H9 (cell line): ENCODE results near the gene GRIP1. TPM values are rescaled to one million over a fixed set of nuclear protein-coding genes. Genes with fewer than 3 reads are reported as not detected.

ENCODE experiments used
- DNase-seq: peaks from one replicate; pipeline ENCODE4 v3.0.0-alpha.2; 2017
- H2AFZ ChIP-seq: one replicate; pipeline ENCODE4 v1.6.1; 2013; ENCODE audit warnings: mild to moderate bottlenecking, low read length, control low read depth, moderate library complexity
- H2AK5ac ChIP-seq: 2 replicates; pipeline ENCODE4 v1.6.1; 2013; ENCODE audit warnings: low read length, control low read depth, mixed read lengths; ENCODE audit not compliant: insufficient read length
- H2BK120ac ChIP-seq: one replicate; pipeline ENCODE4 v1.6.1; 2013; ENCODE audit warnings: low read depth, mild to moderate bottlenecking, low read length, control low read depth, inconsistent platforms; ENCODE audit not compliant: poor library complexity, severe bottlenecking
- H2BK12ac ChIP-seq: 2 replicates; pipeline ENCODE4 v1.6.1; 2013; ENCODE audit warnings: low read length, control low read depth, mixed read lengths, low read depth; ENCODE audit not compliant: insufficient read length
- H2BK15ac ChIP-seq: 2 replicates; pipeline ENCODE4 v1.6.1; 2013; ENCODE audit warnings: low read depth, low read length, control low read depth
- H2BK20ac ChIP-seq: one replicate; pipeline ENCODE4 v1.6.1; 2013; ENCODE audit warnings: low read depth, mild to moderate bottlenecking, low read length, control low read depth, inconsistent platforms; ENCODE audit not compliant: poor library complexity, severe bottlenecking
- H2BK5ac ChIP-seq: 2 replicates; pipeline ENCODE4 v1.6.1; 2013; ENCODE audit warnings: low read length, control low read depth, mixed read lengths; ENCODE audit not compliant: insufficient read length
- H3K14ac ChIP-seq: 2 replicates; pipeline ENCODE4 v1.6.1; 2013; ENCODE audit warnings: low read length, control low read depth; ENCODE audit not compliant: insufficient read depth
- H3K18ac ChIP-seq: 2 replicates; pipeline ENCODE4 v1.6.1; 2013; ENCODE audit warnings: low read depth, mild to moderate bottlenecking, mixed read lengths, low read length, control low read depth; ENCODE audit not compliant: insufficient read length
- H3K23ac ChIP-seq: 2 replicates; pipeline ENCODE4 v1.6.1; 2013; ENCODE audit warnings: low read length, control low read depth, mixed read lengths, low read depth; ENCODE audit not compliant: insufficient read length
- H3K23me2 ChIP-seq: 2 replicates; pipeline ENCODE4 v1.6.1; 2013; ENCODE audit warnings: low read depth, mild to moderate bottlenecking, mixed read lengths, low read length, control low read depth; ENCODE audit not compliant: insufficient read length, poor library complexity, severe bottlenecking
- H3K27ac ChIP-seq: 2 replicates; pipeline ENCODE4 v1.5.1; 2013; ENCODE audit warnings: low read length, control low read depth, mixed read lengths, low read depth; ENCODE audit not compliant: insufficient read length
- H3K27me3 ChIP-seq: 2 replicates; pipeline ENCODE4 v1.6.1; 2013; ENCODE audit warnings: low read length, control low read depth, inconsistent platforms; ENCODE audit not compliant: insufficient read depth
- H3K4ac ChIP-seq: 2 replicates; pipeline ENCODE4 v1.6.1; 2013; ENCODE audit warnings: low read depth, mild to moderate bottlenecking, control low read depth, inconsistent platforms, low read length, moderate library complexity
- H3K4me1 ChIP-seq: 2 replicates; pipeline ENCODE4 v1.6.1; 2013; ENCODE audit warnings: low read length, control low read depth, inconsistent platforms; ENCODE audit not compliant: insufficient read depth
- H3K4me2 ChIP-seq: 2 replicates; pipeline ENCODE4 v1.6.1; 2013; ENCODE audit warnings: low read length, control low read depth, mixed read lengths; ENCODE audit not compliant: insufficient read length, insufficient read depth
- H3K56ac ChIP-seq: 2 replicates; pipeline ENCODE4 v1.6.1; 2013; ENCODE audit warnings: low read depth, mild to moderate bottlenecking, mixed read lengths, low read length, control low read depth; ENCODE audit not compliant: insufficient read length
- H3K79me1 ChIP-seq: 2 replicates; pipeline ENCODE4 v1.6.1; 2013; ENCODE audit warnings: low read depth, mild to moderate bottlenecking, moderate library complexity, low read length, control low read depth, inconsistent platforms; ENCODE audit not compliant: insufficient read depth, poor library complexity, severe bottlenecking
- H3K79me2 ChIP-seq: 2 replicates; pipeline ENCODE4 v1.6.1; 2013; ENCODE audit warnings: low read length, control low read depth, inconsistent platforms; ENCODE audit not compliant: insufficient read depth
- H3K9ac ChIP-seq: 2 replicates; pipeline ENCODE4 v1.6.1; 2013; ENCODE audit warnings: low read length, control low read depth, mixed read lengths; ENCODE audit not compliant: insufficient read length; ENCODE audit errors: extremely low read depth
- H3K9me3 ChIP-seq: one replicate; pipeline ENCODE4 v1.6.1; 2013; ENCODE audit warnings: low read depth, low read length, inconsistent platforms; ENCODE audit not compliant: control insufficient read depth
- H3T11ph ChIP-seq: one replicate; pipeline ENCODE4 v1.6.1; 2013; ENCODE audit warnings: mild to moderate bottlenecking, low read length, control low read depth, inconsistent platforms
- H4K20me1 ChIP-seq: one replicate; pipeline ENCODE4 v1.6.1; 2013; ENCODE audit not compliant: control insufficient read depth, insufficient read length, insufficient read depth
- H4K5ac ChIP-seq: 2 replicates; pipeline ENCODE4 v1.6.1; 2013; ENCODE audit warnings: low read depth, mild to moderate bottlenecking, mixed read lengths, low read length, control low read depth; ENCODE audit not compliant: insufficient read length
- H4K8ac ChIP-seq: replicated peaks from 2 replicates; pipeline ENCODE4 v1.6.1; 2013; ENCODE audit warnings: low read length, control low read depth, mixed read lengths, low read depth; ENCODE audit not compliant: insufficient read length
- H4K91ac ChIP-seq: 2 replicates; pipeline ENCODE4 v1.6.1; 2013; ENCODE audit warnings: low read depth, mild to moderate bottlenecking, moderate library complexity, mixed read lengths, low read length, control low read depth; ENCODE audit not compliant: insufficient read length
- H3K27ac Mint-ChIP-seq, 3 experiments: 2 replicates in 2 of 3; 3 replicates in 1 of 3; pipeline ENCODE4 v1.8.0; 2020 to 2021; ENCODE audit warnings: mixed read lengths in 3 of 3, mild to moderate bottlenecking in 1 of 3, moderate library complexity in 1 of 3
- H3K27me3 Mint-ChIP-seq: 2 replicates; pipeline ENCODE4 v1.8.0; 2021; ENCODE audit warnings: low read depth, mild to moderate bottlenecking, moderate library complexity, mixed read lengths
- H3K36me3 Mint-ChIP-seq, 3 experiments: 2 replicates in 2 of 3; 3 replicates in 1 of 3; pipeline ENCODE4 v1.8.0; 2020 to 2021; ENCODE audit warnings: low read depth in 3 of 3, mixed read lengths in 3 of 3; ENCODE audit not compliant: insufficient read depth in 1 of 3
- H3K4me1 Mint-ChIP-seq, 2 experiments: 2 replicates each; pipeline ENCODE4 v1.8.0; 2020; ENCODE audit warnings: mixed read lengths in 2 of 2
- H3K4me3 Mint-ChIP-seq, 2 experiments: 2 replicates in 1 of 2; 3 replicates in 1 of 2; pipeline ENCODE4 v1.8.0; 2020 to 2021; ENCODE audit warnings: mild to moderate bottlenecking in 2 of 2, mixed read lengths in 2 of 2, moderate library complexity in 1 of 2
- H3K9me3 Mint-ChIP-seq, 2 experiments: 2 replicates in 1 of 2; 3 replicates in 1 of 2; pipeline ENCODE4 v1.8.0; 2020; ENCODE audit warnings: mild to moderate bottlenecking in 2 of 2, mixed read lengths in 2 of 2, moderate library complexity in 1 of 2
- CTCF ChIP-seq: fragments of 200-600 bp; sonication (generic); conservative IDR thresholded peaks from 3 replicates; pipeline ENCODE4 v1.8.0; 2021; ENCODE audit warnings: antibody characterized with exemption, mild to moderate bottlenecking
- WGBS: extraction: QIAGEN DNeasy Blood & Tissue Kit; methylation state at CpG from one replicate; pipeline ENCODE4 v1.1.7; 2013; ENCODE audit warnings: missing lambda C conversion rate, low lambda C conversion rate, mixed read lengths; ENCODE audit not compliant: insufficient read length; ENCODE audit errors: extremely low coverage; 5-methylcytosine and 5-hydroxymethylcytosine counted together
- total RNA-seq: library from RNA; stranded (reverse); gene quantifications from 2 replicates; pipeline ENCODE4 v1.2.1, GENCODE V29; 2021

The GRIP1 gene
- total RNA-seq, 1 experiment from 2014 or later = 19.5 TPM

GRCh38 chr12:66637699-66638301 lies 41.1 kb downstream of the GRIP1 start:
- Histone ChIP-seq H3K23ac (no peak overlapping the region), H3K4ac (no peak overlapping the region), H3T11ph (no peak overlapping the region), H2BK12ac (no peak overlapping the region), H2AFZ (no peak overlapping the region), H3K27ac (no peak overlapping the region), H4K5ac (no peak overlapping the region), H3K14ac (no peak overlapping the region), H3K27me3 (no peaks in the 10 kb centered on the region), H4K91ac (no peak overlapping the region), H3K56ac (no peak overlapping the region), H2BK15ac (no peak overlapping the region), H3K4me2 (no peak overlapping the region), H2BK5ac (no peak overlapping the region), H4K20me1 (no peaks in the 10 kb centered on the region), H3K9me3 (no peaks in the 10 kb centered on the region), H3K23me2 (no peaks in the 10 kb centered on the region), H2BK120ac (no peak overlapping the region), H3K4me1 (no peaks in the 10 kb centered on the region), H4K8ac (no peak overlapping the region), H2AK5ac (no peak overlapping the region), H3K18ac (no peak overlapping the region), H3K79me2 (no peaks in the 10 kb centered on the region), H2BK20ac (no peak overlapping the region), H3K79me1 (no peaks in the 10 kb centered on the region), H3K9ac (no peak overlapping the region)
- no peak for DNase-seq
- H3K9me3 Mint-ChIP-seq = no peaks in the 10 kb centered on the region
- no CpG with 5 or more reads among the region's 3 CpGs for WGBS
- H3K4me3 Mint-ChIP-seq = no peak overlapping the region
- H3K27me3 Mint-ChIP-seq = no peaks in the 10 kb centered on the region
- H3K4me1 Mint-ChIP-seq = peaks cover 3% of the 10 kb centered on the region in 2 experiments; a peak in 2 of 4 replicates
- no peak overlapping the region for H3K27ac Mint-ChIP-seq
- TF ChIP-seq CTCF = no peak
- no peaks in the 10 kb centered on the region for H3K36me3 Mint-ChIP-seq
